ENCODE results near the gene NDUFB8.
A peak's percentile ranks its signal among the peaks of the same experiment; 100 is the strongest.

GRCh38 chr10:100482181-100482833, 47.4 kb downstream of the NDUFB8 start:
- TF ChIP-seq POLR2AphosphoS5 (IDR thresholded peaks at IDR 0.05) (peak in 1 of 3 donors; percentile 36), CTCF (IDR thresholded peaks at IDR 0.05) (peak in 5 of 7 experiments; percentile 37 to 75 (median 70)), POLR2A (IDR thresholded peaks at IDR 0.05) (no peak)
